22Rv1 (cell line): ENCODE data around the gene GDPD4.

Experiments
- H3K27ac ChIP-seq: fragments of 450-650 bp; 2 replicates; pipeline ENCODE4 v1.5.1; 2017
- CTCF ChIP-seq: fragments of 450-650 bp; IDR thresholded peaks from 2 replicates; pipeline ENCODE4 v1.5.1; 2017; ENCODE audit warnings: mild to moderate bottlenecking
- ZFX ChIP-seq: fragments of 450-650 bp; IDR thresholded peaks from 2 replicates; pipeline ENCODE4 v1.6.1; 2017; ENCODE audit warnings: antibody characterized with exemption, borderline replicate concordance

Gene GDPD4

GRCh38 chr11:77182542-77183430 is 118.7 kb downstream of the GDPD4 start:
- TF ChIP-seq CTCF (no peak), ZFX (no peak)
- H3K27ac ChIP-seq = no peak overlapping the region

- H3K27ac ChIP-seq = no peak overlapping the region
- TF ChIP-seq ZFX (no peak), CTCF (no peak)
Measured at GRCh38 chr11:77181799-77182541, 119.5 kb downstream of the GDPD4 start.

GRCh38 chr11:77181226-77181625 is 120.3 kb downstream of the GDPD4 start:
- TF ChIP-seq CTCF = no peak
- no peak for TF ChIP-seq ZFX
- H3K27ac ChIP-seq = no peak overlapping the region

- no peak overlapping the region for H3K27ac ChIP-seq
- TF ChIP-seq CTCF (no peak), ZFX (no peak)
Measured at GRCh38 chr11:77180346-77180745, 121.1 kb downstream of the GDPD4 start.

- no peak overlapping the region for H3K27ac ChIP-seq
- TF ChIP-seq ZFX (no peak), CTCF (no peak)
Measured at GRCh38 chr11:77179681-77180080, 121.8 kb downstream of the GDPD4 start.

GRCh38 chr11:77179048-77179447 is 122.4 kb downstream of the GDPD4 start:
- TF ChIP-seq CTCF (no peak), ZFX (no peak)

GRCh38 chr11:77178150-77178549 is 123.3 kb downstream of the GDPD4 start:
- no peak overlapping the region for H3K27ac ChIP-seq
- no peak for TF ChIP-seq CTCF

More at GRCh38 chr11:77179048-77179447, 122.4 kb downstream of the GDPD4 start:
- H3K27ac ChIP-seq = no peak overlapping the region
